MM.1S (cell line): Measurements from ENCODE around the gene ELK1.
"Not testable (repeated sequence)": the region's sequence is repeated elsewhere in the genome, so short reads cannot be mapped to it uniquely, and the experiment has no call there.

ENCODE experiments used
- DNase-seq: peaks from one replicate; pipeline ENCODE4 v3.0.0-alpha.2; 2015
- H2AFZ ChIP-seq: fragments of 300-600 bp; sonication (generic); 2 replicates; pipeline ENCODE4 v1.6.0; 2016; ENCODE audit warnings: antibody characterized with exemption, low read length
- H3F3A ChIP-seq: fragments of 300-600 bp; sonication (generic); 2 replicates; pipeline ENCODE4 v1.6.1; 2016; ENCODE audit warnings: mild to moderate bottlenecking, antibody characterized with exemption, low read length, moderate library complexity, mixed read lengths; ENCODE audit not compliant: insufficient read depth
- H3K27ac ChIP-seq: fragments of 300-600 bp; sonication (generic); 2 replicates; pipeline ENCODE4 v1.5.1; 2016; ENCODE audit warnings: mild to moderate bottlenecking, low read length
- H3K27me3 ChIP-seq: fragments of 300-600 bp; sonication (generic); replicated peaks from 2 replicates; pipeline ENCODE4 v1.6.0; 2016; ENCODE audit warnings: low read length; ENCODE audit not compliant: insufficient read depth
- H3K36me3 ChIP-seq: fragments of 300-600 bp; sonication (generic); replicated peaks from 2 replicates; pipeline ENCODE4 v1.6.1; 2016; ENCODE audit warnings: mild to moderate bottlenecking, low read length, mixed read lengths; ENCODE audit not compliant: insufficient read depth
- H3K4me1 ChIP-seq: fragments of 300-600 bp; sonication (generic); 2 replicates; pipeline ENCODE4 v1.6.1; 2016; ENCODE audit warnings: low read length, mixed read lengths
- H3K4me2 ChIP-seq: fragments of 300-600 bp; sonication (generic); 2 replicates; pipeline ENCODE4 v1.6.0; 2016; ENCODE audit warnings: low read depth, low read length
- H3K4me3 ChIP-seq: fragments of 300-600 bp; sonication (generic); 2 replicates; pipeline ENCODE4 v1.5.1; 2016; ENCODE audit warnings: low read length, mixed read lengths
- H3K79me2 ChIP-seq: fragments of 300-600 bp; sonication (generic); 2 replicates; pipeline ENCODE4 v1.6.1; 2016; ENCODE audit warnings: mixed run types, low read length, mixed read lengths
- H3K9ac ChIP-seq: fragments of 300-600 bp; sonication (generic); 2 replicates; pipeline ENCODE4 v1.6.1; 2016; ENCODE audit warnings: low read length, mixed read lengths
- H3K9me2 ChIP-seq: fragments of 300-600 bp; sonication (generic); replicated peaks from 2 replicates; pipeline ENCODE4 v1.6.1; 2016; ENCODE audit warnings: mild to moderate bottlenecking, low read length, mixed read lengths; ENCODE audit not compliant: insufficient read depth
- H3K9me3 ChIP-seq: fragments of 300-600 bp; sonication (generic); replicated peaks from 2 replicates; pipeline ENCODE4 v1.6.1; 2016; ENCODE audit warnings: mild to moderate bottlenecking, low read length, mixed read lengths; ENCODE audit not compliant: insufficient read depth
- H4K20me1 ChIP-seq: fragments of 300-600 bp; sonication (generic); 2 replicates; pipeline ENCODE4 v1.6.1; 2016; ENCODE audit warnings: mild to moderate bottlenecking, low read length, moderate library complexity, mixed read lengths; ENCODE audit not compliant: insufficient read depth
- CTCF ChIP-seq: fragments of 300-600 bp; sonication (generic); IDR thresholded peaks from 2 replicates; pipeline ENCODE4 v1.5.1; 2016; ENCODE audit warnings: antibody characterized with exemption, low read length, mixed read lengths
- EZH2 ChIP-seq: fragments of 300-600 bp; sonication (generic); optimal IDR thresholded peaks from 2 replicates; pipeline ENCODE3; 2017; ENCODE audit warnings: low read depth, mild to moderate bottlenecking, antibody characterized with exemption, low read length, mixed read lengths
- EZH2phosphoT487 ChIP-seq: fragments of 300-600 bp; sonication (generic); IDR thresholded peaks from 2 replicates; pipeline ENCODE4 v1.6.1; 2018; ENCODE audit warnings: antibody characterized with exemption, low read length

The ELK1 gene

GRCh38 chrX:47605024-47605423 lies 45.3 kb downstream of the ELK1 start:
- Histone ChIP-seq H3K27me3 (no peaks in the 10 kb centered on the region), H3K27ac (no peak overlapping the region), H3F3A (no peaks in the 10 kb centered on the region), H3K36me3 (no peaks in the 10 kb centered on the region), H3K9me3 (no peaks in the 10 kb centered on the region), H4K20me1 (no peaks in the 10 kb centered on the region), H3K4me1 (no peaks in the 10 kb centered on the region), H3K4me2 (no peak overlapping the region), H3K4me3 (no peak overlapping the region), H3K9ac (no peak overlapping the region), H3K9me2 (no peaks in the 10 kb centered on the region), H3K79me2 (no peaks in the 10 kb centered on the region), H2AFZ (no peak overlapping the region)
- no peak for DNase-seq
- TF ChIP-seq EZH2, result no peak
- no peak for TF ChIP-seq CTCF
- no peak for TF ChIP-seq EZH2phosphoT487

- not testable (repeated sequence) for DNase-seq, H3K4me1 ChIP-seq, H3K9ac ChIP-seq, H3K27me3 ChIP-seq, H3K9me3 ChIP-seq, H2AFZ ChIP-seq, H3F3A ChIP-seq, H3K4me2 ChIP-seq, H3K9me2 ChIP-seq, H3K27ac ChIP-seq, H3K79me2 ChIP-seq, H4K20me1 ChIP-seq, H3K36me3 ChIP-seq, H3K4me3 ChIP-seq
Observed at GRCh38 chrX:47603125-47603524, 47.2 kb downstream of the ELK1 start.

- Histone ChIP-seq H3K9me3 (no peaks in the 10 kb centered on the region), H3F3A (no peaks in the 10 kb centered on the region), H3K79me2 (no peaks in the 10 kb centered on the region), H3K4me1 (no peaks in the 10 kb centered on the region), H3K4me3 (no peak overlapping the region), H3K27me3 (no peaks in the 10 kb centered on the region), H3K9me2 (no peaks in the 10 kb centered on the region), H3K4me2 (no peak overlapping the region), H2AFZ (no peak overlapping the region), H3K36me3 (no peaks in the 10 kb centered on the region), H3K9ac (no peak overlapping the region), H3K27ac (no peak overlapping the region), H4K20me1 (no peaks in the 10 kb centered on the region)
- no peak for TF ChIP-seq EZH2
- no peak for TF ChIP-seq EZH2phosphoT487
- TF ChIP-seq CTCF, result no peak
- no peak for DNase-seq
Observed at GRCh38 chrX:47597222-47597621, 53.1 kb downstream of the ELK1 start.

GRCh38 chrX:47596256-47596655 lies 54.1 kb downstream of the ELK1 start:
- Histone ChIP-seq H3K4me2 (no peak overlapping the region), H3K4me1 (no peaks in the 10 kb centered on the region), H3K36me3 (no peaks in the 10 kb centered on the region), H3K4me3 (no peak overlapping the region), H3K9me2 (no peaks in the 10 kb centered on the region), H3F3A (no peaks in the 10 kb centered on the region), H2AFZ (no peak overlapping the region), H3K9ac (no peak overlapping the region), H4K20me1 (no peaks in the 10 kb centered on the region), H3K9me3 (no peaks in the 10 kb centered on the region), H3K79me2 (no peaks in the 10 kb centered on the region), H3K27ac (no peak overlapping the region), H3K27me3 (no peaks in the 10 kb centered on the region)
- TF ChIP-seq CTCF (no peak), EZH2phosphoT487 (no peak), EZH2 (no peak)
- no peak for DNase-seq
